ENCODE measurements around the gene RNF115. TPM values are rescaled to one million over a fixed set of nuclear protein-coding genes. Genes with fewer than 3 reads are reported as not detected.

Gene RNF115
- total and polyA plus RNA-seq, 2 of the 13 experiments (the other 11 are each of a cell fraction or from before 2014, with no cell fraction given), result 6.0 to 10.1 TPM

- ChIA-PET CTCF (ENCODE audit: low intra/inter-chr PET ratio, low total read pairs) (no interaction called here), POLR2A (interaction anchor here (0.5 kb wide), 1 partner anchor 19 kb away, joined by 4 read pairs; no protein-coding TSS in a partner anchor)
- ATAC-seq (no peak), FAIRE-seq (no peak), DNase-seq (ENCODE audit: low spot score) (no peak)
- 99% methylated on average over 3 of the region's 3 CpGs for WGBS (ENCODE audit: low lambda C conversion rate)
- Histone ChIP-seq H3K27ac (ENCODE audit: extremely low read length, insufficient read depth, low read length) (no peak overlapping the region), H3K9me3 (ENCODE audit: low read length) (no peaks in the 10 kb centered on the region), H3K27me3 (ENCODE audit: control insufficient read depth in 1 of 2, insufficient read depth in 2 of 2, low read length in 2 of 2) (no peaks in the 10 kb centered on the region; a peak in 1 of 5 replicates), H4K20me1 (ENCODE audit: insufficient read depth, low read length) (no peaks in the 10 kb centered on the region), H3K4me1 (ENCODE audit: insufficient read depth, low read length) (peaks cover 12% of the 10 kb centered on the region), H3K79me2 (ENCODE audit: insufficient read depth, low read length) (no peaks in the 10 kb centered on the region), H3K4me2 (ENCODE audit: low read depth, low read length) (no peak overlapping the region), H3K36me3 (replicated peaks in 1 of 2; ENCODE audit: control insufficient read depth in 1 of 2, insufficient read depth in 2 of 2, low read length in 2 of 2) (peaks cover 5 to 6% of the 10 kb centered on the region in 2 experiments; a peak in 4 of 5 replicates), H3K4me3 (replicated peaks in 1 of 3; ENCODE audit: insufficient read depth in 1 of 3, low read depth in 2 of 3, low read length in 3 of 3) (no peak overlapping the region), H2AFZ (ENCODE audit: low read length) (no peak overlapping the region), H3K9ac (ENCODE audit: insufficient read depth, low read depth, low read length) (no peak overlapping the region)
- intact Hi-C loops (cut with micrococcal nuclease; ENCODE audit: unreplicated experiment) (no loop called here), in situ Hi-C loops (cut with HindIII; ENCODE audit: extremely low pct_ligation_motif_present, low pct_unique_long_range_greater_than_20kb) (no loop called here)
- BruUV-seq (replicated peaks), result no TSS peak
- TF ChIP-seq ZSCAN9 (CRISPR knock-in tag; IDR thresholded peaks at IDR 0.05; ENCODE audit: borderline replicate concordance) (no peak), SNRNP70 (IDR thresholded peaks at IDR 0.05; ENCODE audit: low read depth, low read length) (no peak), RAD21 (CRISPR knock-in tag; IDR thresholded peaks at IDR 0.05) (no peak)
Measured at GRCh38 chr1:145784409-145784808, 39.5 kb downstream of the RNF115 start.

DNA sequence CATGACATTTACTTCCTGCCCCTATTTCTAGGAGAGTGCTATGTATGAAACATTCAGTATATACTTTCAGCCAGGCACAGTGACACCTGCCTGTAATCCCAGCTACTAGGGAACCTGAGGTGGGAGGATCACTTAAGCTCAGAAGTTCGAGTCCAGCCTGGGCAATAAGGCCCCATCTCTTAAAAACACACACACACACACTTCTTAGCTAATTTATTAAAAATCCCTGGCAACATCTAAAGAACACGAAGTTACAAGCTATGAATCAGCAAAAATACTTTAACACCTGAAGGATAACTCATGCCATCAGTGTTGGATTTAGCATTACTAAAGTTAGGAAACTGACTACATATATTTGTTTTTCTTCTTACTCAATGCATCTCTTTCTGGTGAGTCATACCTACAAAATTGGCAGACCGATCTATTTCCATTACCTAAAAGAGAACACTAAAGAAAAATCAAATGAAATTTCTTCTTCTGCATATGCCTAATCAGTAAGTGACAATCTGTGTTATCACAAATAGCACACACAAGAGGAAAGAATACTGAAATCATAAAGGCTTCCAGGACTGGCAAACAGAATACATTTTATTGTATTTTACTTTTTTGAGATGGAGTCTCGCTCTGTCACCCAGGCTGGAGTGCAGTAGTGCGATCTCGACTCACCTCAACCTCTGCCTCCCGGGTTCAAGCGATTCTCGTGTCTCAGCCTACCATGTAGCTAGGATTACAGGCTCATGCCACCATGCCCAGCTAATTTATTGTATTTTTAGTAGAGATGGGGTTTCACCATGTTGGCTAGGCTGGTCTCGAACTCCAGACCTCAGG is 41.4 kb downstream of the RNF115 start:
- H3K4me1 ChIP-seq (ENCODE audit: insufficient read depth, low read length), result peaks cover 12% of the 10 kb centered on the region
- peak; percentile 60 for ATAC-seq
- no peaks in the 10 kb centered on the region for H3K9me3 ChIP-seq (ENCODE audit: low read length)
- no peaks in the 10 kb centered on the region; a peak in 1 of 5 replicates for H3K27me3 ChIP-seq (ENCODE audit: control insufficient read depth in 1 of 2, insufficient read depth in 2 of 2, low read length in 2 of 2)
- intact Hi-C loops (cut with micrococcal nuclease; ENCODE audit: unreplicated experiment) (no loop called here), in situ Hi-C loops (cut with HindIII; ENCODE audit: extremely low pct_ligation_motif_present, low pct_unique_long_range_greater_than_20kb) (no loop called here)
- no peak for FAIRE-seq
- no peak overlapping the region for H3K4me3 ChIP-seq (replicated peaks in 1 of 3; ENCODE audit: insufficient read depth in 1 of 3, low read depth in 2 of 3, low read length in 3 of 3)
- peak; percentile 69 for DNase-seq (ENCODE audit: low spot score)
- CTCF ChIA-PET (ENCODE audit: low intra/inter-chr PET ratio, low total read pairs), result no interaction called here
- BruUV-seq (replicated peaks), result no TSS peak
- no peak overlapping the region for H2AFZ ChIP-seq (ENCODE audit: low read length)
- peak overlapping the region; percentile 32 for H3K27ac ChIP-seq (ENCODE audit: extremely low read length, insufficient read depth, low read length)
- 80% methylated on average over 10 of the region's 10 CpGs for WGBS (ENCODE audit: low lambda C conversion rate)
- no peak overlapping the region for H3K9ac ChIP-seq (ENCODE audit: insufficient read depth, low read depth, low read length)
- POLR2A ChIA-PET, result interaction anchor here (0.5 to 0.9 kb wide), 3 partner anchors 46 to 109 kb away, joined by 3 to 5 read pairs (median 4); partner anchors contain the start of gene PDZK1
- H3K79me2 ChIP-seq (ENCODE audit: insufficient read depth, low read length), result no peaks in the 10 kb centered on the region
- no peak overlapping the region for H3K4me2 ChIP-seq (ENCODE audit: low read depth, low read length)
- no peaks in the 10 kb centered on the region for H4K20me1 ChIP-seq (ENCODE audit: insufficient read depth, low read length)
- H3K36me3 ChIP-seq (replicated peaks in 1 of 2; ENCODE audit: control insufficient read depth in 1 of 2, insufficient read depth in 2 of 2, low read length in 2 of 2), result peaks cover 0 to 3% of the 10 kb centered on the region in 2 experiments; a peak in 3 of 5 replicates
- TF ChIP-seq CCDC6 (CRISPR knock-in tag; IDR thresholded peaks at IDR 0.05) (no peak), RARA (CRISPR knock-in tag; IDR thresholded peaks at IDR 0.05) (no peak), FOSL2 (CRISPR knock-in tag; IDR thresholded peaks at IDR 0.05) (peak; percentile 45; the same call in 1 of the 2 replicates), ZBTB8A (CRISPR knock-in tag; IDR thresholded peaks at IDR 0.05; ENCODE audit: borderline replicate concordance, low read depth) (no peak), HIC2 (CRISPR knock-in tag; IDR thresholded peaks at IDR 0.05; ENCODE audit: low read depth) (no peak), GATAD2A (CRISPR knock-in tag; IDR thresholded peaks at IDR 0.05) (0 out of 2 replicates have a peak, but pooled peaks have one; percentile 13), CEBPB (IDR thresholded peaks at IDR 0.05; ENCODE audit: borderline replicate concordance, low read depth, low read length) (peak; percentile 35; the same call in 1 of the 2 replicates), FOSL1 (CRISPR knock-in tag; IDR thresholded peaks at IDR 0.05; ENCODE audit: borderline replicate concordance) (peak; percentile 54; the same call in 1 of the 2 replicates)
- TF ChIP-seq, protein P1, sequence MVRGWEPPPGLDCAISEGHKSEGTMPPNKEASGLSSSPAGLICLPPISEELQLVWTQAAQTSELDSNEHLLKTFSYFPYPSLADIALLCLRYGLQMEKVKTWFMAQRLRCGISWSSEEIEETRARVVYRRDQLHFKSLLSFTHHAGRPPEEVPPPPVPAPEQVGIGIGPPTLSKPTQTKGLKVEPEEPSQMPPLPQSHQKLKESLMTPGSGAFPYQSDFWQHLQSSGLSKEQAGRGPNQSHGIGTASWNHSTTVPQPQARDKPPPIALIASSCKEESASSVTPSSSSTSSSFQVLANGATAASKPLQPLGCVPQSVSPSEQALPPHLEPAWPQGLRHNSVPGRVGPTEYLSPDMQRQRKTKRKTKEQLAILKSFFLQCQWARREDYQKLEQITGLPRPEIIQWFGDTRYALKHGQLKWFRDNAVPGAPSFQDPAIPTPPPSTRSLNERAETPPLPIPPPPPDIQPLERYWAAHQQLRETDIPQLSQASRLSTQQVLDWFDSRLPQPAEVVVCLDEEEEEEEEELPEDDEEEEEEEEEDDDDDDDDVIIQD (CRISPR knock-in tag; IDR thresholded peaks at IDR 0.05; ENCODE audit: low read depth), result 0 out of 2 replicates have a peak, but pooled peaks have one; percentile 12

Measured in HepG2 (cell line).